Eye (tissue), 1 donor: ENCODE measurements around the gene CDK16.

Experiments
- DNase-seq: peaks from one replicate; pipeline ENCODE4 v3.0.0-alpha.2; 2015

CDK16 gene

DNA sequence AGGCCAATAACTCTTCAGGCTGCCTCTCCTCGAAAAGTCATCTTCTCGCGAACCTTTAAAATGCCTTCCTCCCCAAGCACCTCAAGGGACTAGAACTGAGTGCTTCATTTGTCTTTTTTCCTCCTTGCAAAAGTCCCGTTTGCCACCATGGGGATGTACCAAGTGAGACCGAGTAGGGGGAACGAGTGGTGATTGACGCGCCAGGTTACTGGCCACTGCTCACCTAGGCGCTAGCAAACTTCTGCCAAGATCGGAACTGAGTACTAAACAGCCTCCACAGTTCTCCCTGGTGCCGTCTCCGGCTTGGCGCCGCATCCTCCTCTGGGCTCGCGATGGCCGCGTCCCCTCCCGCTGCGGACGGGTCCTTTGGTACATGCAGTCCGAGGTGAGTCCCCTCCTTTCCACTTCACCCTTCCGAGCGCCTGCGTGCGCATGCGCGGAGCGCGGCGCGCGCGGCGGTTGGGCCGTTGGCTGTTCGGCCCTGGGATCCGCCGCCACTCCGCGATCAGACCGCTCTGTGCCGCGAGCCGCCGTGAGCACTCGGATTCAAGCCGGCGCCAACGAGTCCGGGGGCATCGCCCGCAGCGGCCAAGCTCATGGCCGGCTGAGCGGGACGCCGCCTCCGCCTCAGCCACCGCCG is at the start of gene CDK16:
CDK16 (plus strand) TSS at position 402 of the 640 bp plus-strand sequence. CDS start 4,877 bp downstream, outside the sequence.
- DNase-seq, result no peak

DNA sequence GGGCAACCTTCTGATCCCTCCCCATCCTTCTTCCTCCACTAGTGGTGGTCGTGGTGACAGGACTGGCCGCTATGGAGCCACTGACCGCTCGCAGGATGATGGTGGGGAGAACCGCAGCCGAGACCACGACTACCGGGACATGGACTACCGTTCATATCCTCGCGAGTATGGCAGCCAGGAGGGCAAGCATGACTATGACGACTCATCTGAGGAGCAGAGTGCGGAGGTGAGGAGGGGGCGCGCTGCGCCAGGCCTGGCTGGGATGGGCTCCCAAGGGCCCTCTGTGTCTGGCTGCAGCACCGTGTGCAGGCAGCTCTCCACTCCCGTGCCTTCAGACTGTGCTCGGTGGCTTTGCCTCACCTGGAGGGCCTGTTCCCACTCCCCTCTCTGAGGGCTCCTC is 49.2 kb upstream of the CDK16 start:
- DNase-seq, result no peak

DNA sequence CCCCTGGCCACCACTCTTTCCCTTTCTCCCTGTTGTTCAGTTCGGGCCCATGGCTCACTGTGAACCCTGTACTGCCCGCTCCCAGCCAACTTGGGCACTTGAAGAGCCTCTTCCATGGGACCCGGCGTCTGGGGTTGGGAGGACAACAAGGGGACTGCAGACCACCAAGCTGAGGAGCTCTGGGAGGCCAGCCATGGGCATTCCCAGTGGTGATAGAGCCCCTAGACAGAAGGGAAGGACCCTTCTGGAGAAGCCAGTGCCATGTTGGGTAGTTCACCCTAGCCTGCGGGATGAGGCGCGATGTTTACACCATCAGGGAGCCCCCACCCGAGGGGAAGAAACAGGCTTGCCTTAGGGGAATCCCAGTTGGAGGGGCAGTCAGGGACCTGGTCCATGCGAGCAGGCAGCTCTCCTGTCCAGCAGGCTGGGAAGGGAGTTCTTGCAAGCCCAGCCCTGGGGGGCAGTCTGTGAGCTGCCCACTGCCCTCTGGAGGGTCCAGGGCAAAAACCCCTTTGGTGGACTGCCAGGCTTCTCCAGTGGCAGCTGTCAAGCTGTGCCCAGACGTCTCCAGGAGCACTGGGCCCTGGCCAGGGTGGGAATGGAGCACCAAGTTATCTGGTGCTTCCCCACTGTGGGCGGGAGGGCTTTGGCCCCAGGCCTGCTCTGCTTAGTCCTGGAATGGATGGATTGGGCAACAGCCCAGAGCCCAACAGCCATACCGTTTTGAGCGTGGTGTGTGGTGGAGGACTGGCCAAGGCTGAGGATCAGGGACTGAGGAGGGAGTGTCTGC is 48.6 kb upstream of the CDK16 start:
- no peak for DNase-seq

- no peak for DNase-seq
Measured at GRCh38 chrX:47170861-47171692, 47.4 kb upstream of the CDK16 start.

DNA sequence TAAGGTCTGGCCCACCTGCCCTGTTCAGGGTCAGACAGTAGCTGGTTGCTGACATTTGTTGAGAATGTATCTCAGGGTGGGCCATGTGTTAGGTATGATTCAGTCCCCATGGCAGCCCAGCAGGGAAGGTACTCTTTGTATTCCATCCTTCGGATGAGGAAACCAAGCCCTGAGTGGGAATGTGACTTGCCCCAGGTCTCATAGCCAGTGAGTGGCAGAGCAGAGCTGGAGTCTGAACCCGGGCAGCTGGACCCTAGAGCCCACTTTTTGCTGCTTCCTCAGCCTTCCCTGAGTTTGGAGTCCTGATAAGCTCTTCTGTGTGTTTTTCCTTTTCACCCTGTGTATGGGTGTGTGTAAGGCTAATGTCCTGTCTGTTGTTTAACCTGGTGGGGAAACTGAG is 46.5 kb upstream of the CDK16 start:
- DNase-seq, result no peak

DNA sequence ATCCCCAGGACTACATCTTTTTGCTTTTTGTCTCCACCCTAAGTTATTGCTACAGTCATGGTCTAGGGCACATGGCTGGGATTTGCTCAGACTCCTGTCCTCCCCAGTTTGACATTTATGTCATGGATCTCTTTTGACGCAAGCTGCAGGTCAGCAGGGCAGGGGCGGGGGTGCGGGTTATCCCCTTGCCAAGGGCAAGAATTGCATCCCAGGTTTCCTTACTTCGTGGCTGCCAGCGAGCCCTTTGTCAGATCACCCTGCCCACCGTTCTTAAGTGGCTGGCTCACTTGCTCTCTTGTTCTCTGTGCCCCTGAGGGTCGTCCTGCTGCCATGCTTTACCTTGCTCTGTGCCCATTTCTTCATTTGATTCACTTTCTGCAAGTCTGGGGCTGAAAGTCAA is 45.9 kb upstream of the CDK16 start:
- DNase-seq, result no peak

GRCh38 chrX:47172971-47173792 is 45.3 kb upstream of the CDK16 start:
- DNase-seq, result no peak

GRCh38 chrX:47174376-47174775 is 44.1 kb upstream of the CDK16 start:
- DNase-seq, result no peak

DNA sequence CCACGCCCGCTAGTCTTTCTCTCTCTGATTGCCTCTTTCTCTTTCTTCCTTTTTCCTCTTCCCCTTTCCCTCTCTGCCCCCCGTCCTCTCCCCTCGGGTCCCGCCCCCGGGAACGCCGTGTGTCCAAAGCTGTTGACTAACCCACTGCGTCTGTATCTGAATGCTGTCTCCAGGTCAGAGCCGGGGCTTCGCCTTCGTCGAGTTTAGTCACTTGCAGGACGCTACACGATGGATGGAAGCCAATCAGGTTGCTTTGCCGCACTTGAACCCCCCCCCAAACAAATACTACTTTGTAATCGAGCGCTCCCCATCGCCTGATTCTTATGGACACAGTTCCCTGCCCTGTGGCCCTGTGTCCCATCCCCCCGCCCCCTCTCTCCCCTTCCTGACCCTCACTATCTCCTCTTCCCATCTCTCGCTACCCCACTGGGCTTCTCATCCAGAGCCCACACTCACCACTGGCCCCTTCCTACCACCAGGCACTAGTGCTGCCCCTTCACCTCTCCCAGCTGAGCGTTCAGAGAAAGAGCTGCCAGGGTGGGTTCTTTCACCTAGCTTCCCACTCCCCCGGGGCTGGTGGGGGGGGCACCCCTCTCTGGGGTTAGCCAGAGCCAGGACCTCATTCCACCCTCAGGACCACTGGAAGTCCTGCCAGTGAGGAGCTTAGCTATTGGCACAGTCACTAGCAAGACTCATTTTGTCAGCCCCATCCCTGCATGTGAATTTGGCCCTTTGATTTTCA is 43.5 kb upstream of the CDK16 start:
- DNase-seq, result no peak

- no peak for DNase-seq
Measured at GRCh38 chrX:47175588-47175980, 42.9 kb upstream of the CDK16 start.

DNA sequence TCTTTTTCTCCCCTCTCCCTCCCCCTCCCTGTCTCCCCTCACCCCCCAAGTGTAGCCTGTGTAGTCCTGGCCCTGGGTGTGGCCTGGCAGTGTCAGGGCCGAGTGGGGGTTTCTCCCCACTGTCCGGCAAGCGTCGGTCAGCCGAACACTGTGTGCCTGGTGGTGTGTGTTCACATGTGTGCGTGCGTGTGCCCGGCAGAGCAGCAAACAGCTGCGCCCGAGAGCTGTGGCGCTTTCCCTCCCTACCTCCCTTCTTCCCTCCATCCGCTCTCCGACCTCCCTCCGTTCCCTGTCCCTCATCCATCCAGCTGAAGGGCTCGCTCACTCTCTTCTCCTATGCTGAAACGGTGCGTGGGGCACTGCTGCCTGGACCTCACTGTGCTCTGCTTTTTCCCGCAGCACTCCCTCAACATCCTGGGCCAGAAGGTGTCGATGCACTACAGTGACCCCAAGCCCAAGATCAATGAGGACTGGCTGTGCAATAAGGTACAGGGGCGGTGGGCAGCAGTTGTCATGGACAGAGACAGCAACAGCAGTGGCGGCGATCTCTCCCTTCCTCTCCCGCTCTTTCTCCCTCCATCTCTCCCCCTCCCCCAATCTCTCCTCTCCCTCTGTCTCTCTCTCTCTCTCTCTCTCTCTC is 42.3 kb upstream of the CDK16 start:
- DNase-seq, result no peak

GRCh38 chrX:47177079-47177478 is 41.4 kb upstream of the CDK16 start:
- DNase-seq, result no peak

- DNase-seq, result no peak
Measured at GRCh38 chrX:47178337-47178736, 40.1 kb upstream of the CDK16 start.

GRCh38 chrX:47179221-47179927 is 39.1 kb upstream of the CDK16 start:
- DNase-seq, result no peak

DNA sequence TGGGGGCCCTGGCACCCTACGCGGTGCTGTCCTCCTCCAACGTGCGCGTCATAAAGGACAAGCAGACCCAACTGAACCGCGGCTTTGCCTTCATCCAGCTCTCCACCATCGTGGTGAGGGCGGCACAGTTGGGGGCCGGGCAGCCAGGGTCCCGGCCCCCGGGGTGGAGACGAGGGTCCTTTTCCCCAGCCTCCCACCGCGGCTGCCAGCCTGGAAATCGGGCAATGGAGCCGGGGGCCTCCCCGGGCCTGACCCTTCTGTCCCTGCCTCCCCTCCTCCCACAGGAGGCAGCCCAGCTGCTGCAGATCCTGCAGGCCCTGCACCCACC is 38.6 kb upstream of the CDK16 start:
- no peak for DNase-seq

- DNase-seq, result no peak
Measured at GRCh38 chrX:47180346-47180745, 38.1 kb upstream of the CDK16 start.

DNA sequence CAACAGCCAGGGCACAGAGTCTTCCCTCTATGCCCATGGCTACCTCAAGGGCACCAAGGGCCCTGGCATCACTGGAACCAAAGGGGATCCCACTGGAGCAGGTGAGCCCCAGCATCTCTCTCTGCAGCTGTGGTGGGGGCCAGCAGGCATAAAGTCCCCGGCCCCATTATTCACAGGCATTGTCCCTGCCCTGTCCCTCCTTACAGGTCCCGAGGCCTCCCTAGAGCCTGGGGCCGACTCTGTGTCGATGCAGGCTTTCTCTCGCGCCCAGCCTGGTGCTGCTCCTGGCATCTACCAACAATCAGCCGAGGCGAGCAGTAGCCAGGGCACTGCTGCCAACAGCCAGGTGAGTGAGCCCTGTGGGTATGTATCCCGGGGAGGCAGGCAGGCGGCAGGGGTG is 37.2 kb upstream of the CDK16 start:
- DNase-seq, result no peak

GRCh38 chrX:47182106-47182700 is 36.3 kb upstream of the CDK16 start:
- DNase-seq, result no peak

DNA sequence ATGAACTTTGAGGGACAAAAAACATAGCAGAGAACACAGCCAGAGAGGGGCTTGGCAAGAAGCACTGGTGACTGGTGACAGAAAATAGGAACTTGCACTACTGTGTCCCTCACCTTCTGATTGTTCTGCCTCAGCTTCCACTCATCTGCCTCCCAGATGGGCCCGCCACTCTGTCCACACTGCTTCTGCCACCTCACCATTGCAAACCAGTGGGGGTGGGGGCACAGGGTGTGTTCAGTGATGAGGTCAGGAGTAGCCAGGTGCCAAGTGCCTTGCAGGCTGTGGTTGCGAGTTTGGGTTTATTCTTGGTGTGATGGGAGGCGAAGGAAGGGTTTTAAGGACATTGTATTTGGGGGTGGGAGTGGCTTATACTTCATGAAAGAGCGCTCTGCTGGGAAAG is 34.0 kb upstream of the CDK16 start:
- DNase-seq, result no peak

DNA sequence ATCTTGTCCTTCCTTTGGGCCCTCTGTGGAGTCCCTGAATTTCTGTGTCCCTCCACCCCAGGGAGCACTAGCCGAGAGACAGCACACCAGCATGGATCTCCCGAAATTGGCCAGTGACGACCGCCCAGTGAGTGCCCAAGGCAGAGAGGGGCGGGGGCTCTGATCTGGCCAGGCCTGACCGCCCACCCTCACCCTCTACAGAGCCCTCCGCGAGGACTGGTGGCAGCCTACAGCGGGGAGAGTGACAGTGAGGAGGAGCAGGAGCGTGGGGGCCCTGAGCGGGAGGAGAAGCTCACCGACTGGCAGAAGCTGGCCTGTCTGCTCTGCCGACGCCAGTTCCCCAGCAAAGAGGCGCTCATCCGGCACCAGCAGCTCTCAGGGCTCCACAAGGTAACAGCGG is 33.2 kb upstream of the CDK16 start:
- DNase-seq, result no peak
